Coronary artery (tissue), 2 donors: ENCODE data around the gene SLC16A9.
"Not testable (repeated sequence)": the region's sequence is repeated elsewhere in the genome, so short reads cannot be mapped to it uniquely, and the experiment has no call there.

Source experiments
- DNase-seq: peaks from one replicate; pipeline ENCODE4 v3.0.0-alpha.2; 2017; ENCODE audit warnings: low spot score
- H3K27ac ChIP-seq, 2 donors: fragments of 200-600 bp; sonication (generic); one replicate each; pipeline ENCODE4 v1.5.1; 2016 to 2019
- H3K4me3 ChIP-seq: fragments of 200-600 bp; sonication (generic); 2 replicates; pipeline ENCODE4 v1.5.1; 2016; ENCODE audit warnings: mild to moderate bottlenecking, moderate library complexity
- CTCF ChIP-seq: fragments of 200-600 bp; sonication (generic); IDR thresholded peaks from one replicate; pipeline ENCODE4 v1.5.1; 2019; ENCODE audit warnings: antibody characterized with exemption

SLC16A9 gene

GRCh38 chr10:59748834-59749233 lies 39.2 kb upstream of the SLC16A9 start:
- H3K27ac ChIP-seq: no peak overlapping the region
- no peak overlapping the region for H3K4me3 ChIP-seq
- DNase-seq: no peak
- no peak for TF ChIP-seq CTCF

DNA sequence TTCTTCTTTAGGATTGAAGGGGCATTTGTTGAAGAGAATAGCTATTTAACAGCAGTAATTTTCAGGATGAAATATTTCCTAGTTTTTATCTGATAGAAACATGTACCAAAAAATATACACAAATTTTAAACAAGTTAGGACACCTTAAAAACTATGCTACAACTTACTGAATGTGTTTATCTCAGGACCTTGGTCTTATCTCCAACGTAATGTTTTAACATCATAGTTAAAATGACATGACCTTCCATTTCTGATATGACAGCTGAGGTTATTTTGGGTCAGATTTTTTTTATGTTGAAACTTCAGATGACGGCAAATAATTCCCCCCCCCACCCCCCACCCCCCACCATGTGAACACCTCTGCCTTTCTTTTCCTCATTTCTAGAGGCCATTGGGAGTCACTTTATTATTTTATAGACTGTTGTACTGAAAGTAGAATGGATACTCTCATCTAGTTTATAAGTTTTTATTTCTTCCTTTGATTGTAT lies 35.6 kb upstream of the SLC16A9 start:
- TF ChIP-seq CTCF: no peak
- Histone ChIP-seq H3K4me3 (no peak overlapping the region), H3K27ac (no peak overlapping the region)
- DNase-seq: no peak

DNA sequence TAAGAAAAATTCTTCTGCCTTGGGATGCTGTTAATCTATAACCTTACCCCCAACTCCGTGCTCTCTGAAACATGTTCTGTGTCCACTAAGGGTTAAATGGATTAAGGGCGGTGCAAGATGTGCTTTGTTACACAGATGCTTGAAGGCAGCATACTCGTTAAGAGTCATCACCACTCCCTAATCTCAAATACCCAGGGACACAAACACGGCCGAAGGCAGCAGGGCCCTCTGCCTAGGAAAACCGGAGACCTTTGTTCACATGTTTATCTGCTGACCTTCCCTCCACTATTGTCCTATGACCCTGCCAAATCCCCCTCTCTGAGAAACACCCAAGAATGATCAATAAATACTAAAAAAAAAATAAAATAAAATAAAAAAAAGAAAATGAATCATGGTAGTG lies 35.1 kb upstream of the SLC16A9 start:
- DNase-seq, H3K27ac ChIP-seq, H3K4me3 ChIP-seq: not testable (repeated sequence)

GRCh38 chr10:59744156-59744555 lies 34.5 kb upstream of the SLC16A9 start:
- not testable (repeated sequence) for DNase-seq, H3K4me3 ChIP-seq, H3K27ac ChIP-seq

DNA sequence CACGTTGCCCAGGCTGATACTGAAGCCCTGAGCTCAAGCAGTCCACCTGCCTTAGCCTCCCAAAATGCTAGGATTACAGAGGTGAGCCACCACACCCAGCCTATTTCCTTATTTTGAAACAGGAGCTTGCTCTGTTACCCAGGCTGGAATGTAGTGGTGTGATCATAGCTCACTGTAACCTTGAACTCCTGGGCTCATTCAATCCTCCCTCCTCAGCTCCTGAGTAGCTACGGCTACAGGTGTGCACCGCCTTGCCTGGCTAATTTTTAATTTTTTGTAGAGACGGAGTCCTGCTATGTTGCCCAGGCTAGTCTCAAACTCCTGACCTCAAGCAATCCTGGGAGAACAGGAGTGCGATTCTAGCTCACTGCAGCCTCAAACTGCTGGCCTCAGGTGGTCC lies 31.9 kb upstream of the SLC16A9 start:
- DNase-seq: no peak
- no peak for TF ChIP-seq CTCF
- Histone ChIP-seq H3K4me3 (no peak overlapping the region), H3K27ac (no peak overlapping the region)

GRCh38 chr10:59741048-59741447 lies 31.4 kb upstream of the SLC16A9 start:
- H3K27ac ChIP-seq: no peak overlapping the region
- DNase-seq: no peak
- TF ChIP-seq CTCF: no peak
- H3K4me3 ChIP-seq: no peak overlapping the region

- DNase-seq: no peak
- H3K4me3 ChIP-seq: no peak overlapping the region
- TF ChIP-seq CTCF: no peak
- H3K27ac ChIP-seq: no peak overlapping the region
Observed at GRCh38 chr10:59736749-59737148, 27.1 kb upstream of the SLC16A9 start.

DNA sequence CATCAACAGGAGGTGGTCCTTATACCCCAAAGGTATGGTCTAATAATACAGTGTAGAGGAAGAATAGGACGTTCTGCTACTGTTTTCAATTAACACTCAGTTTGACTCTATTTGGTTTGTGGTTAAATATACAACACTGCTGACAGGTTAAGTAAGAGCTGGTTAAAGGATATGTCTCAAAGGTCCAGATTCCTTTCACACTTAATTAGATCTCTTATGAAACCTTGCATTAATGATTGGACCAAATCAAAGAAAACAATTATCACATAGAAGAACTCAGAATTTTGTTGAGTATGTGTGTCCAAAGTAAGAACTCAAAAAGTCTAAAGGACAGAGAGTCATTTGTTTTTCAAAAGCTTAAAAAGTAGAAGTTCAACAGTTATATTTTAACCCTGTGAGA lies 25.6 kb upstream of the SLC16A9 start:
- no peak for TF ChIP-seq CTCF
- H3K27ac ChIP-seq: no peak overlapping the region
- DNase-seq: no peak
- no peak overlapping the region for H3K4me3 ChIP-seq
